Prostate gland (tissue), 2 donors: ENCODE results near the gene CBY1. TPM values are rescaled to one million over a fixed set of nuclear protein-coding genes. Genes with fewer than 3 reads are reported as not detected.
A peak's percentile ranks its signal among the peaks of the same experiment; 100 is the strongest.

Source experiments
- DNase-seq: peaks from one replicate; pipeline ENCODE4 v3.0.0-alpha.2; 2019; ENCODE audit warnings: low spot score
- H3K27ac ChIP-seq, 2 donors: fragments of 200-600 bp; sonication (generic); 2 replicates each; pipeline ENCODE4 v1.5.1; 2017 to 2019
- H3K27me3 ChIP-seq: fragments of 200-600 bp; sonication (generic); replicated peaks from 2 replicates; pipeline ENCODE4 v1.5.1; 2019; ENCODE audit not compliant: insufficient read depth
- H3K36me3 ChIP-seq, 2 donors: fragments of 200-600 bp; sonication (generic); 1 replicate in 1 of 2; 2 replicates in 1 of 2; pipeline versions ENCODE4 v1.5.1 to v1.8.1; 2017 to 2019
- H3K4me1 ChIP-seq: fragments of 200-600 bp; sonication (generic); replicated peaks from 2 replicates; pipeline ENCODE4 v1.5.1; 2019
- H3K4me3 ChIP-seq, 2 donors: fragments of 200-600 bp; sonication (generic); 2 replicates each; pipeline ENCODE4 v1.5.1; 2017 to 2019
- H3K9me3 ChIP-seq: fragments of 200-600 bp; sonication (generic); 2 replicates; pipeline ENCODE4 v1.5.1; 2017
- CTCF ChIP-seq, 4 experiments: fragments of 200-600 bp in 2 of 4; fragments of 450-650 bp in 2 of 4; sonication (generic) in 2 of 4; IDR thresholded peaks; 1 replicate in 3 of 4; 2 replicates in 1 of 4; pipeline ENCODE4 v1.5.1; 2016 to 2019; ENCODE audit warnings: antibody characterized with exemption in 4 of 4, mild to moderate bottlenecking in 2 of 4, moderate library complexity in 2 of 4
- POLR2A ChIP-seq: fragments of 450-650 bp; IDR thresholded peaks from one replicate; pipeline ENCODE4 v1.6.1; 2016; ENCODE audit warnings: antibody characterized with exemption, mild to moderate bottlenecking
- POLR2AphosphoS5 ChIP-seq: sonication (generic); formaldehyde crosslinking; IDR thresholded peaks from one replicate; pipeline ENCODE4 v1.6.1; 2017; ENCODE audit warnings: antibody characterized with exemption
- WGBS: methylation state at CpG from one replicate; pipeline ENCODE4 v1.1.5; 2018; 5-methylcytosine and 5-hydroxymethylcytosine counted together
- intact Hi-C: fragments of 100-400 bp; cut with DNase I; formaldehyde crosslinking; loops from one replicate; pipeline ENCODE4 v1.14.2; 2022
- total RNA-seq, 2 donors: library from RNA; depleted of rRNA; stranded (reverse); fragments of >200 nt; gene quantifications; one replicate each; pipeline ENCODE4 v1.1.0, GENCODE V29; 2016

Gene CBY1
- total RNA-seq, 2 donors from 2014 or later = 24.7 to 41.0 TPM

GRCh38 chr22:38657045-38657909 is 839 bp downstream of the CBY1 start:
- H3K4me3 ChIP-seq = peak overlapping the region; percentile 56 to 96
- H3K36me3 ChIP-seq = no peaks in the 10 kb centered on the region
- DNase-seq = no peak
- WGBS = 8% methylated on average over 16 of the region's 16 CpGs
- no peaks in the 10 kb centered on the region for H3K27me3 ChIP-seq
- peak overlapping the region; percentile 91 to 93 for H3K27ac ChIP-seq
- intact Hi-C loops = no loop called here
- no peaks in the 10 kb centered on the region for H3K9me3 ChIP-seq
- TF ChIP-seq POLR2A = no peak
- TF ChIP-seq CTCF (IDR thresholded peaks at IDR 0.05) = no peak
- no peak for TF ChIP-seq POLR2AphosphoS5
- peaks cover 7% of the 10 kb centered on the region for H3K4me1 ChIP-seq

GRCh38 chr22:38674888-38675287 is 18.4 kb downstream of the CBY1 start:
- no peak overlapping the region for H3K27ac ChIP-seq

GRCh38 chr22:38675833-38676232 is 19.4 kb downstream of the CBY1 start:
- Histone ChIP-seq H3K4me1 (no peaks in the 10 kb centered on the region), H3K9me3 (no peaks in the 10 kb centered on the region), H3K4me3 (no peak overlapping the region), H3K27ac (no peak overlapping the region), H3K36me3 (peaks cover 0 to 11% of the 10 kb centered on the region in 2 donors), H3K27me3 (no peaks in the 10 kb centered on the region)
- WGBS = 98% methylated on average over 3 of the region's 3 CpGs
- intact Hi-C loops = no loop called here
- DNase-seq = no peak
- TF ChIP-seq CTCF (IDR thresholded peaks at IDR 0.05) = no peak
- TF ChIP-seq POLR2AphosphoS5 = no peak
- no peak for TF ChIP-seq POLR2A

More at GRCh38 chr22:38674888-38675287, 18.4 kb downstream of the CBY1 start:
- TF ChIP-seq POLR2A = no peak
- TF ChIP-seq CTCF (IDR thresholded peaks at IDR 0.05) = no peak
- no peak for TF ChIP-seq POLR2AphosphoS5
- intact Hi-C loops = no loop called here
- H3K4me3 ChIP-seq = no peak overlapping the region
- no peak for DNase-seq
- no peaks in the 10 kb centered on the region for H3K4me1 ChIP-seq
- no peaks in the 10 kb centered on the region for H3K27me3 ChIP-seq
- WGBS = 71% methylated on average over 5 of the region's 5 CpGs
- peaks cover 0 to 11% of the 10 kb centered on the region in 2 donors for H3K36me3 ChIP-seq
- H3K9me3 ChIP-seq = no peaks in the 10 kb centered on the region

DNA sequence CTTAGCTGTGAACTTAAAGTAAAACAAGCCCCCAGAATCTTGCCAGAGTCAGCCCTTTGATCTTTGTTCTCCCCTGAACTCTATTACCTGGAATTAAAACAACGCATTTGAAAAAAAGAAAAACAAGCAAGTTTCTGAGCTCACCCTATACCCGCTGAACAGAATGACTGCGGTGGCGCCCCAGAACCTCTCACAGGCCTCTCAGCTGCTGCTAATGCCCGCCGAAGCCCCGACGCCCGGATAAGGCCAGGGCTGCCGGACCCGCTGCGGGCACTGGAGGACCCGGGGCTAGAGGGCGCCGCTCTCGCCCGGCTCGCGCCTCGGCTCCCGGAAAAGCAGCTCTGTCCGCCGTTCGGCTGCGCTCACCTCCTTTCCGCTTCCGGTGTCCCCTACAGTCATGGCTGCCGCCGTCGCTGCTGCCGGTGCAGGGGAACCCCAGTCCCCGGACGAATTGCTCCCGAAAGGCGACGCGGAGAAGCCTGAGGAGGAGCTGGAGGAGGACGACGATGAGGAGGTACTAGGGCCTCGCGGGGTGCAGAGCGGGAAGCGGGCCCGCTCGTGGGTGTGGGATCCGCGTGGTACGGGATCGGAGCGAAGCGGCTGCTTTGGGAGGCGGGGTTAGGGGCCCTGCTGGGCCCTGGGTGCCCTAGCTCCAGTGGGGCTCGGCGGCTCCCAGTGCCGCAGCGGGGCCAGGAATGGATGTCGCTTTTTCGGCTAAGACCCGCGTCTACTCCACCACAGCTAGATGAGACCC is 25.3 kb downstream of the CBY1 start, which contains the start of gene TOMM22:
TOMM22 (plus strand) TSS at position 376 of the 754 bp plus-strand sequence; CDS start at position 398, 22 bp downstream.
- Histone ChIP-seq H3K36me3 (no peaks in the 10 kb centered on the region), H3K27ac (peak within 1 kb of the TSS; percentile 56 to 60), H3K4me3 (peak within 1 kb of the TSS; percentile 67 to 70), H3K4me1 (peaks cover 5% of the 10 kb centered on the region), H3K27me3 (no peaks in the 10 kb centered on the region), H3K9me3 (no peaks in the 10 kb centered on the region)
- TF ChIP-seq CTCF (IDR thresholded peaks at IDR 0.05) (peak; percentile 26 to 82 (median 78)), POLR2A (peak; percentile 54), POLR2AphosphoS5 (peak; percentile 99)
- intact Hi-C loops = loop anchor here (5.0 kb wide), 1 partner anchor 51 kb away; no protein-coding TSS in a partner anchor
- DNase-seq = peak; percentile 89
- under 1% methylated on average over 60 of the region's 60 CpGs for WGBS
